Bronchial epithelial cell (primary cell): ENCODE results near the gene NLRP8. TPM values are rescaled to one million over a fixed set of nuclear protein-coding genes. Genes with fewer than 3 reads are reported as not detected.
"Not testable (repeated sequence)": the region's sequence is repeated elsewhere in the genome, so short reads cannot be mapped to it uniquely, and the experiment has no call there.

Experiments
- DNase-seq: peaks from one replicate; pipeline ENCODE4 v3.0.0-alpha.2; 2010; ENCODE audit warnings: low read depth
- FAIRE-seq: peaks from 2 replicates; lab custom pipeline; 2011; peaks lifted over from hg19 to GRCh38; lab: Jason Lieb, UNC
- H3K27me3 ChIP-seq: 2 replicates; pipeline ENCODE4 v1.5.1; 2011; ENCODE audit warnings: low read length; ENCODE audit not compliant: control insufficient read depth, insufficient read depth
- H3K36me3 ChIP-seq: 2 replicates; pipeline ENCODE4 v1.5.1; 2011; ENCODE audit warnings: low read length; ENCODE audit not compliant: control insufficient read depth, insufficient read depth
- H3K4me3 ChIP-seq: 2 replicates; pipeline ENCODE4 v1.5.1; 2011; ENCODE audit warnings: mild to moderate bottlenecking, low read depth, low read length, control low read depth
- total RNA-seq: library from RNA; depleted of rRNA; stranded (reverse); fragments of >200 nt; gene quantifications from 2 replicates; pipeline ENCODE4 v1.2.1, GENCODE V29; 2014
- TF ChIP-seq, protein P1 (sequence below): IDR thresholded peaks from 2 replicates; pipeline ENCODE4 v1.5.1; 2011; ENCODE audit warnings: mild to moderate bottlenecking, moderate library complexity, low read length, control low read depth, inconsistent platforms; ENCODE audit not compliant: insufficient read depth, severe bottlenecking

NLRP8 gene
- total RNA-seq, 1 donor from 2014 or later: not detected

- DNase-seq (no peak), FAIRE-seq (no peak)
- no peaks in the 10 kb centered on the region for H3K27me3 ChIP-seq
Observed at GRCh38 chr19:55930996-55931515, 16.6 kb upstream of the NLRP8 start.

DNA sequence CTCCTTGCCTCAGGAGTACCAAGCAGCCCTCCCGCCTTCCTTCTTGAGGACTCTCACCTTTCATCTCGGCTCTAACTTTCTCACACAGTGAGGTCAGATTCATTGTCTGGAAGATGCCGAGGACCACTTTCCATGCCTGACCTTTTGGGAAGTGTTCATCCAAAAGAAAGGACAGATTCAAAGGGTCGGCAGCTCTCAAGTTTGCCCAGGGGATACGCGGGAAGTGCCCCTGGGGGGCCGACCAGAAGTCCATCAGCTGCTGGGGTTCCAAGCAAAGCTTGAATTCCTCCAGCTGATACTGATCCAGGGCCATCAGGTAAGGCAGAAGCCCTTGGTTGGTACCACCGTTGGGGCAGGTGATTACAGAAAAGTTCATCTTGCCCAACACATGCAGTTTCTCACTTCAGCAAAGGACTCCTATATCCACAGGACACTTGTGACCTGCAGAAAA, 15.7 kb upstream of the NLRP8 start, which contains the start of gene NLRP13:
Gene NLRP13, minus strand, starts transcription at position 401 of the 451 bp plus-strand sequence. Its CDS starts 25 bp downstream, at position 376.
- Histone ChIP-seq H3K4me3 (no peak within 1 kb of the TSS), H3K36me3 (no peaks in the 10 kb centered on the region), H3K27me3 (no peaks in the 10 kb centered on the region)
- FAIRE-seq (no peak), DNase-seq (no peak)
- TF ChIP-seq, protein P1, sequence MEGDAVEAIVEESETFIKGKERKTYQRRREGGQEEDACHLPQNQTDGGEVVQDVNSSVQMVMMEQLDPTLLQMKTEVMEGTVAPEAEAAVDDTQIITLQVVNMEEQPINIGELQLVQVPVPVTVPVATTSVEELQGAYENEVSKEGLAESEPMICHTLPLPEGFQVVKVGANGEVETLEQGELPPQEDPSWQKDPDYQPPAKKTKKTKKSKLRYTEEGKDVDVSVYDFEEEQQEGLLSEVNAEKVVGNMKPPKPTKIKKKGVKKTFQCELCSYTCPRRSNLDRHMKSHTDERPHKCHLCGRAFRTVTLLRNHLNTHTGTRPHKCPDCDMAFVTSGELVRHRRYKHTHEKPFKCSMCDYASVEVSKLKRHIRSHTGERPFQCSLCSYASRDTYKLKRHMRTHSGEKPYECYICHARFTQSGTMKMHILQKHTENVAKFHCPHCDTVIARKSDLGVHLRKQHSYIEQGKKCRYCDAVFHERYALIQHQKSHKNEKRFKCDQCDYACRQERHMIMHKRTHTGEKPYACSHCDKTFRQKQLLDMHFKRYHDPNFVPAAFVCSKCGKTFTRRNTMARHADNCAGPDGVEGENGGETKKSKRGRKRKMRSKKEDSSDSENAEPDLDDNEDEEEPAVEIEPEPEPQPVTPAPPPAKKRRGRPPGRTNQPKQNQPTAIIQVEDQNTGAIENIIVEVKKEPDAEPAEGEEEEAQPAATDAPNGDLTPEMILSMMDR: no peak

More at GRCh38 chr19:55930996-55931515, 16.6 kb upstream of the NLRP8 start:
- Histone ChIP-seq H3K36me3 (no peaks in the 10 kb centered on the region), H3K4me3 (no peak overlapping the region)
- TF ChIP-seq, protein P1: no peak

GRCh38 chr19:55935206-55935605, 12.4 kb upstream of the NLRP8 start:
- DNase-seq (no peak), FAIRE-seq (no peak)
- TF ChIP-seq, protein P1: no peak
- Histone ChIP-seq H3K36me3 (no peaks in the 10 kb centered on the region), H3K27me3 (no peaks in the 10 kb centered on the region), H3K4me3 (no peak overlapping the region)

GRCh38 chr19:55939206-55939605, 8.4 kb upstream of the NLRP8 start:
- TF ChIP-seq, protein P1: no peak
- no peak overlapping the region for H3K4me3 ChIP-seq
- H3K36me3 ChIP-seq: no peaks in the 10 kb centered on the region
- H3K27me3 ChIP-seq: no peaks in the 10 kb centered on the region
- FAIRE-seq (no peak), DNase-seq (no peak)

DNA sequence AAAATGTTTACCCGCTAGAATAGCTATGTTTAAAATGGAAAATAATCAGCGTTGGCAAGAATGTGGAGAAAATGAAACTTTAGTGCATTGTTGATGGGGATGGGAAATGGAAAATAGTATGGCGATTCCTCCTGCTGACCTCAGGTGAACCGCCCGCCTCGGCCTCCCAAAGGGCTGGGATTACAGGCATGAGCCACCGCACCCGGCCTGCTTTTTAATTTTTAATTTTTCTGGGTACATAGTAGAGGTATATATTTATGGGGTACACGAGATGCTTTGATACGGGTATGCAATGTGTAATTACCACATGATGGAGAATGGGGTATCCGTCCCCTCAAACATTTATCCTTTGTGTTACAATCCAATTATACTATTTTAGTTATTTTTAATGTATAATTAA, 7.3 kb upstream of the NLRP8 start:
- no peak for FAIRE-seq
- TF ChIP-seq, protein P1: no peak
- Histone ChIP-seq H3K4me3 (no peak overlapping the region), H3K27me3 (no peaks in the 10 kb centered on the region), H3K36me3 (no peaks in the 10 kb centered on the region)
- no peak for DNase-seq

DNA sequence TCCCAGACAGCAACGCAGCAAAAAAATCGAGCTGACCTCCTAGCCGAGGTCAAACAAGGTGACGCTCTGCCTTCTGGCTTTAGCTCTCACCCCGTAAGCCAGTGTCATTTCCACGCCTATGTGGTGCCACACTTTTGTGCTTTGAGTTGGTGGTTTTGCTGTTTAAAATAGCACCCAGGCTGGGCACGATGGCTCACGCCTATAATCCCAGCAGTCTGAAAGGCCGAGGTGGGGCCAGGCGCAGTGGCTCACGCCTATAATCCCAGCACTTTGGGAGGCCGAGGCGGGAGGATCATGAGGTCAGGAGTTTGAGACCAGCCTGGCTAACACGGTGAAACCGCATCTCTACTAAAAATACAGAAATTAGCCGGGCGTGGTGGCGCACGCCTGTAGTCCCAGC, 2.9 kb downstream of the NLRP8 start:
- H3K27me3 ChIP-seq, H3K4me3 ChIP-seq, FAIRE-seq, H3K36me3 ChIP-seq, DNase-seq: not testable (repeated sequence)
